Measurements from ENCODE around the gene ST6GALNAC4. TPM values are rescaled to one million over a fixed set of nuclear protein-coding genes. Genes with fewer than 3 reads are reported as not detected.
A peak's percentile ranks its signal among the peaks of the same experiment; 100 is the strongest.

ST6GALNAC4 gene
- total and polyA plus RNA-seq, 9 of the 15 experiments (the other 6 are each of a cell fraction or from before 2014, with no cell fraction given) = 2.6 to 43.1 (median 15.4) TPM

- TF ChIP-seq, protein P1, sequence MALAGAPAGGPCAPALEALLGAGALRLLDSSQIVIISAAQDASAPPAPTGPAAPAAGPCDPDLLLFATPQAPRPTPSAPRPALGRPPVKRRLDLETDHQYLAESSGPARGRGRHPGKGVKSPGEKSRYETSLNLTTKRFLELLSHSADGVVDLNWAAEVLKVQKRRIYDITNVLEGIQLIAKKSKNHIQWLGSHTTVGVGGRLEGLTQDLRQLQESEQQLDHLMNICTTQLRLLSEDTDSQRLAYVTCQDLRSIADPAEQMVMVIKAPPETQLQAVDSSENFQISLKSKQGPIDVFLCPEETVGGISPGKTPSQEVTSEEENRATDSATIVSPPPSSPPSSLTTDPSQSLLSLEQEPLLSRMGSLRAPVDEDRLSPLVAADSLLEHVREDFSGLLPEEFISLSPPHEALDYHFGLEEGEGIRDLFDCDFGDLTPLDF (CRISPR knock-in tag; IDR thresholded peaks at IDR 0.05) = no peak
- TF ChIP-seq XRCC3 (IDR thresholded peaks at IDR 0.05) = no peak
- 0 out of 2 replicates have a peak, but pooled peaks have one; percentile 15 for TF ChIP-seq RBFOX2 (IDR thresholded peaks at IDR 0.05; ENCODE audit: low read depth, low read length)
- no peak for TF ChIP-seq EZH2 (IDR thresholded peaks at IDR 0.05; ENCODE audit: borderline replicate concordance, low read depth, low read length)
- TF ChIP-seq RB1 (IDR thresholded peaks at IDR 0.05; ENCODE audit: low read depth) = no peak
- TF ChIP-seq CREBBP (IDR thresholded peaks at IDR 0.05; ENCODE audit: low read depth, low read length) = no peak
- no peak for TF ChIP-seq GATAD2A (IDR thresholded peaks at IDR 0.05)
- TF ChIP-seq, protein P2, sequence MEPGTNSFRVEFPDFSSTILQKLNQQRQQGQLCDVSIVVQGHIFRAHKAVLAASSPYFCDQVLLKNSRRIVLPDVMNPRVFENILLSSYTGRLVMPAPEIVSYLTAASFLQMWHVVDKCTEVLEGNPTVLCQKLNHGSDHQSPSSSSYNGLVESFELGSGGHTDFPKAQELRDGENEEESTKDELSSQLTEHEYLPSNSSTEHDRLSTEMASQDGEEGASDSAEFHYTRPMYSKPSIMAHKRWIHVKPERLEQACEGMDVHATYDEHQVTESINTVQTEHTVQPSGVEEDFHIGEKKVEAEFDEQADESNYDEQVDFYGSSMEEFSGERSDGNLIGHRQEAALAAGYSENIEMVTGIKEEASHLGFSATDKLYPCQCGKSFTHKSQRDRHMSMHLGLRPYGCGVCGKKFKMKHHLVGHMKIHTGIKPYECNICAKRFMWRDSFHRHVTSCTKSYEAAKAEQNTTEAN (CRISPR knock-in tag; IDR thresholded peaks at IDR 0.05) = no peak
- no peak for TF ChIP-seq MTF1 (CRISPR knock-in tag; IDR thresholded peaks at IDR 0.05; ENCODE audit: borderline replicate concordance)
- no peak for TF ChIP-seq PTBP1 (IDR thresholded peaks at IDR 0.05; ENCODE audit: low read depth, low read length)
- TF ChIP-seq NUFIP1 (IDR thresholded peaks at IDR 0.05; ENCODE audit: partially characterized antibody) = no peak
- no peak for TF ChIP-seq ETS2 (tag; IDR thresholded peaks at IDR 0.05; ENCODE audit: borderline replicate concordance, poor library complexity, severe bottlenecking)
- no peak for TF ChIP-seq ZBTB9 (CRISPR knock-in tag; IDR thresholded peaks at IDR 0.05)
- no peak for TF ChIP-seq GTF2B (IDR thresholded peaks at IDR 0.05; ENCODE audit: extremely low read depth, insufficient read length)
- TF ChIP-seq TOE1 (IDR thresholded peaks at IDR 0.05; ENCODE audit: borderline replicate concordance) = no peak
- TF ChIP-seq TOE1 (CRISPR knock-in tag; IDR thresholded peaks at IDR 0.05; ENCODE audit: borderline replicate concordance, low read depth) = no peak
- TF ChIP-seq KLF6 (CRISPR knock-in tag; IDR thresholded peaks at IDR 0.05; ENCODE audit: borderline replicate concordance) = no peak
- 0 out of 4 replicates have a peak, but pooled peaks of 1 of the 2 experiments have one; percentile 3 for TF ChIP-seq MAZ (CRISPR knock-in tag; conservative IDR thresholded peaks at IDR 0.05 in 1 of 2, IDR thresholded peaks at IDR 0.05 in 1 of 2)
- no peak for TF ChIP-seq TEAD2 (tag; IDR thresholded peaks at IDR 0.05)
- no peak for TF ChIP-seq GATAD2B (IDR thresholded peaks at IDR 0.05; ENCODE audit: borderline replicate concordance)
These were observed 39.9 kb downstream of the ST6GALNAC4 start (continued) for GRCh38 chr9:127876764-127877562.
